ENCODE data around the gene DLG1. TPM values are rescaled to one million over a fixed set of nuclear protein-coding genes. Genes with fewer than 3 reads are reported as not detected.

Gene DLG1
- polyA plus RNA-seq, 1 donor: 39.6 TPM

DNA sequence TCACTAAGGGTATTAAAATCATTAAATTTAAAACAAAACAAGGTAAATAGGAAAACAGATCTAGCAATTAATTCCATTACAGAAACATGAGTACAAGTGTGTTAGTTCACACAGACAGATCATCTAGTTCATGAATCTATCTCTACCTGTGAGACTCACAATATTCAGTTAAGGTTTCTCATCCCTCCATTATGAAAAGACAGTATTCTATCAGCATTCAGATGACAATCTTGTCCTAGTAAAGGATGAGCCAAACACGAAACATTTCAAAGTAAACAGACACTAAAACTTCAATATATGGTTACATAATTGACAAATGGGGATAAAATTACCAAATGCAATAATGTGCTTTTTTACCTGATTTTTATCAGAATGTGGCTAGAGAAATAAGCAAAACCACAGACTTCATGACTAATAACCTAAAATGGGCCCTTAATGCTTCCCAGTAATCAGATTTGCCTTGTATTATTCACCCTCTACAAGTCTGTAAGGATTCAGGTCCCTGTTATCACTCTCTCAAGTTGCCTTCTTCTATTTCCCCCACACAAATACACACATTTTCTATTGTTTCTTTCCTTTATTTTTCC, 126.8 kb downstream of the DLG1 start:
- no peak for DNase-seq

DNA sequence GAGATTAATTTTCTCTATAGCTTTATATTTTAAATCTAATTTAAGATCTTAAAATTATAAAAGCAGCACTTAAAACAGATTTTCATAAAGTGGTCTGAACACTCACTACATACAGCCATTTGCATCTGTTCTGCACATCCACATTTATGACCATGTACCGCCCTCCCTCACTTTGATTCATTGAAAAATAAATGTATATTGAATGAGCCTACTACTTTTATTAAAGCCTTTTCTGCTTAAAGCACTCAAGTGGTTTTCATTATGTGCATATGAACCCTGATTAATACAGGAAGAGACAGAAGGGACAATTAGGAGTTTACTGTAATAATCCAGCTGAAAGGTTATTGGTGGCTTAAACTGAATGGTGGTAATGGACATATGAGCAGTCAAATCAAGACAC, 129.4 kb downstream of the DLG1 start:
- DNase-seq: no peak

DNA sequence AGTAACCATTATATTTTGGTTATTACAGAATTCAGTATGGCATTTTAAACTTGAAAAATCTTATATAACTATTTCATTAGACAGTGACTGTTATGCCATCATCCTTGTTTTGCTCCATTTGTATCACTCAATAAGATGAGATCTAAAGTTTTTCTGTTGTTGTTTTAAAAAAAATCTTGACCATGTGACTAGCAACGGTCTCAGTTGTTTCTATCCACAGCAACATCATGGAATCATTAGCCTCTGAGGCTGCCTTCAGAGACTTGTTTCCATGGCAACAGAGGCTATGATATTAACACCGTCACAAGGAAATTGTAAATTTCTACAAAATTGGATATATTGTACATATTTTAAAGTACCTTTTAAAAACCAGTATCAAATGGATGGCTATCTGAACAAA, 129.8 kb downstream of the DLG1 start:
- DNase-seq: peak; percentile 82

DNA sequence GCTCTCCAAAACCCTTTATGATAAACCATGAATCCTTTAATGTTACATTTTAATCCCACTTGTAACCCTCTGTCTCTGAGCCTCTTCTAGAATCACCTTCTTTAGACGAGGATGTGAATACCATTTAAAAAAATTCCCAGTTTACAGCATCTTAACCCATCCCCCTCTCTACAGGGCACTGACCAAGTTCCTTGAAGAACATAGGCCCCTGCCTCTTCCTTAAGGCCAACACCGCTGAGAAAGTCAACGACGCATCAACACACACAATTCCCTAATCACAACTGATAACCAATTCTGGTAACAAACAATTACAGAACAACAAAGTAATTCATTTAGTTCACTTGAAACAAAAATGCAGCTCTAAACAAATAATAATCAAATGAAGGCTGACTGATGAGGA, 130.3 kb downstream of the DLG1 start:
- no peak for DNase-seq

DNA sequence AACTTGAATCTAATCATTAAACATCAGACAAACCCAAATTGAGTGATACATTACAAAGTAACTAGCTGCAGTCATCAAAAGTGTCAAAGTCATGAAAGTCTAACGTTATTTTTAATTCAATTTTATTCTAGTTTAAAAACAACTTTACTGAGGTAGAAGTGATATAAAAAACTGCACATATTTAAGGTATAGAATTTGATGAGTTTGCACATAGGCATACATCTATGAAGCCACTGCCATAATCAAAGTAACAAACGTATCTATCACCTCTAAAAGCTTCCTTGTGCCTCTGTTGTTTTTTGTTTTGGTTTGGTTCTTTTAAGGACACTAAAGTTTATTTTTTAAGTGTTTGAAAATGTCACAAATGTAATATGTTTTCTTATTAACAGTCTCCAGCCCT, 130.9 kb downstream of the DLG1 start:
- no peak for DNase-seq

DNA sequence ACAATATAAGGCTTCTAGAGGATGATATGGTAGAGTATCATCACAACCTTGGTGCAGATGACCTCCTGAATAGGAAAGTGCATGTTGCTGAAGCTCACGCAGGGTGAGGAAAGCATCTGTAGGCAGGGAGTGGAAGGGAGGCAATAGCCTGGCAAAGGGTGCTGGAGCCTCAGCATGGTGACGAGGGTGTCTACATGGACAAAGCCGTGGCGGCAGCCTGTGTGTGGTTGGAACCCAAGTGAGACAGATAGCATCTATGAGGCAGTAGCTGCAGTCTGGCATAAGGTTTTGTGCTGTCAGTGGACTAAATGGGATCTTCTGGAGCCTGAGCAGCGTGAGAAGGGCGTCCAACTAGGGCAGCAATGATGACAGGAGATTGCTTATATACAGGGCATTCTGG, 132.5 kb downstream of the DLG1 start:
- no peak for DNase-seq

DNA sequence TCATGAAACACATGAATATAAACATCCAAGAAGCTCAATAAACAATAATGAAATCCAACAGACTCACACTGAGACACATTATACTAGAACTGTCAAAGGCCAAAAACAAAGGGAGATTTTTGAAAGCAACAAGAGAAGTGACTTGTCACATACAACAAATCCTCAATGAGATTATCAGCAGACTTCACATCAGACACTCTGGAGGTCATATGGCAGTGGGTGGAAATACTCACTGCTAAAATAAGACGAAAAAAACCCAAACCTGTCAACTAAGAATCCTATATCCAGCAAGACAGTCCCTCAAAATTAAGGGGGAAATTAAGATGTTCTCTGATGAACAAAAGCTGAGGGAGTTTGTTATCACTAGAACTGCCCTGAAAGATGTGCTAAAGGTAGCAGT, 143.4 kb downstream of the DLG1 start:
- DNase-seq: no peak

DNA sequence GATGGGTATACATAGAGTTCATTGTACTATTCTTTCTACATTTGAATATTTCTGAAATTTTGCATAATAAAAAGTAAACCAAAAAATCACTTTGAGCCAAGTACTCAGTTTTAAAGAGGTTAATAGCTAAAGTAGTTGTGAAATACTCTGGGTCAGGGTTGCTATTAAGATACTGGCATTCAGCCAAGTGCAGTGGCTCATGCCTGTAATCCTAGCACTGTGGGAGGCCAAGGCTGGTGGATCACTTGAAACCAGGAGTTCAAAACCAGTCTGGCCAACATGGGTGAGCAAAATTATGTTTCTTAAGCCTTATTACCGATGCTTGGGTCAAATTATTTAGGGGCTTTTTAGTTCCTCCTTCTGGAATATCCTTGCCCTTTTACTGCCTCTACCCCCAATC, 146.8 kb downstream of the DLG1 start:
- DNase-seq: no peak

DNA sequence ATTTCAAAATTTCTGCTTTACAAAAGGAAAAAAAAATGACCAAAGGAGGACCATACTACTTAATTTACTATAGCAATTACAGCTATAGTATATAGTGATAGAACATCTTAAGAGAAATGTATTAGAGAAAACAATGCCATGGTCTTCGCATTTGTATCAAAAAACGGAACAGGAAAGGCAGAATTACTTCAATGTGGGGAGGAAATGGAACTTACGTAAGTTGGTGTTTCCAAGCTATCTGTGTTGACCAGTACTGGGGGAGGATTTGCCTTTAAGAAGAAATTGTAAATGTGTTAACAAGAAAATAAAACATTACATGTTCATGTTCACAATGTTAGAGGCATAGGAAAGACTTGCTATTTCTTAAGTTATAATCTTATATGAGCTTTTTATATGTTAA, 148.9 kb downstream of the DLG1 start:
- DNase-seq: no peak

DNA sequence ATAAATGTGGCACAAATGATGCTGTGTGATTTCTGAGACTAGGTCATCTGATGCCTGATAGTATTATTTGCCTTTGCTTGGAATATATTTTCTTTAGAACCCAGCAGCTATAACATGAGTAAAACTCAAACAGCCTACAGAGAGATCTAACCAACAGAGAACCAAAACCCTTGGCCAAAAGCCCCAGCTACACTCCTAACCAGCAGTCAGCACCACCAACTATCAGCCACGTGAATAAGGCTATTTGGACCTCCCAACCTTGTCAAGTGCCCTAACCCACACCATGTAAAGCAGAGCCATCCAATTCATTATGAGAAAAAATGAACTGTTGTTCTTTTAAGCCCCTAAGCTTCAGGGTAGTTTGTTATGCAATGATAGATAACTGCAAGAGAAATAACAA, 154.2 kb downstream of the DLG1 start:
- no peak for DNase-seq

DNA sequence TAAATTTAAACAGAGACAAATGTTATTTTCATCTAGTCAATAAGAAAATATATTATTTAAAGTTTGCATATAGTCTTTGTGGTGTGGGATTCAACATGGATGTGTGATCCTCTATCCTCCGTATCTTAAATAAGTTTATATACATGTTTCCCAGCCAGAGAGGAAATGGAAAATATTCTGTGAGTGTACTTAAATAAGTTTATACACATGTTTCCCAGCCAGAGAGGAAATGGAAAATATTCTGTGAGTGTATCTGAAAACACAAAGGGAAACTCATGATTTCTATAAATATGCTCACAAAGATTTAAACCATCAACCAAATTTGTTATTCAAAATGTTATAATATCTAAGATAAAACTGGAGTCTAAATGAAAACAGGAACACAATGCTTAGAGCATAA, 158.8 kb downstream of the DLG1 start:
- no peak for DNase-seq

DNA sequence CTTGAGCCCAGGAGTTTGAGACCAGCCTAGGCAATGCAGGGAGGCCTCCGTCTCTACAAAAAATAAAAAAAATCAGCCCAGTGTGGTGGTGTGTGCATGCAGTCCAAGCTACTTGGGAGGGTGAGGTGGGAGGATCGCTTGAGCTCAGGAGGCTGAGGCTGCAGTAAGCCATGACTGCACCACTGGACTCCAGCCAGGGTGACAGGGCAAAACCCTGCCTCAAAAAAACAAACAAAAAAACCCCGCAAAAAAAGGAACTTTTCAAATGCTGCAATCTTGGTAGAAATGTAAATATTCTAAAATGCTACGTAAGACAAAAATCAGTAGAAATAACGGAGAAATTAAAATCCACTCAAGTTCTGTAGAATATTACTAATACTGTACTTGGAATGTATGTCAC, 160.7 kb downstream of the DLG1 start:
- DNase-seq: no peak

DNA sequence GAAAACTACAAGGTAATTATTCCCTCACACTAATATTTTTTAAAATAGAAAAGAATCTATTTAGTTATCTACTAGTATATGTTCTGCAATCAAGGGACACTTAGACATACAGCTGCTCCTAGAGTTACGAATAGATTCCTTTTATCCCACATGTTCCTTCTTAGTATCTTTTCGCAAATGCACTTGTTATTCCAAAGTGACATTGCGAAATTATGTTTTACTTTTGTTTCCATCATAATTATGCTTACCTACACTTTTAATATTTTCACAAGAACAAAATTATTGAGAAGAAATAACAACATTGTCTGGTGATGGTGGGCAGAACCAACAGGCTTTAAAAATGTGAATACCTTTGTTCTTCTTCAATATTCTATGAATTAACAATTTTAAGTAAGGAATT, 161.7 kb downstream of the DLG1 start:
- DNase-seq: no peak

DNA sequence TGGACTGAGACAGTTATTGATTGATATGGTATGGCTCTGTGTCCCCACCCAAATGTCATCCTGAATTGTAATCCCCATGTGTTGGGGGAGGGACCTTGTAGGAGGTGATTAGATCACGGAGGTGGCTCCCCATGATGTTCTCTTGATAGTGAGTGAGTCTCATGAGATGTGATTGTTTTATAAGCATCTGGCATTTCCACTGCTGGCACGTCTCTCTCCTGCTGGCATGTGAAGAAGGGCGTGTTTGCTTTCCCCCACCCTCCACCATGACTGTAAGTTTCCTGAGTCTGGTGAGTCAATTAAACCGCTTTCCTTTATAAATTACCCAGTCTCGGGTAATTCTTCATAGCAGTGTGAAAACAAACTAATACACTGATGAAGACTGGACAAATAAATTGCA, 163.2 kb downstream of the DLG1 start:
- DNase-seq: no peak

DNA sequence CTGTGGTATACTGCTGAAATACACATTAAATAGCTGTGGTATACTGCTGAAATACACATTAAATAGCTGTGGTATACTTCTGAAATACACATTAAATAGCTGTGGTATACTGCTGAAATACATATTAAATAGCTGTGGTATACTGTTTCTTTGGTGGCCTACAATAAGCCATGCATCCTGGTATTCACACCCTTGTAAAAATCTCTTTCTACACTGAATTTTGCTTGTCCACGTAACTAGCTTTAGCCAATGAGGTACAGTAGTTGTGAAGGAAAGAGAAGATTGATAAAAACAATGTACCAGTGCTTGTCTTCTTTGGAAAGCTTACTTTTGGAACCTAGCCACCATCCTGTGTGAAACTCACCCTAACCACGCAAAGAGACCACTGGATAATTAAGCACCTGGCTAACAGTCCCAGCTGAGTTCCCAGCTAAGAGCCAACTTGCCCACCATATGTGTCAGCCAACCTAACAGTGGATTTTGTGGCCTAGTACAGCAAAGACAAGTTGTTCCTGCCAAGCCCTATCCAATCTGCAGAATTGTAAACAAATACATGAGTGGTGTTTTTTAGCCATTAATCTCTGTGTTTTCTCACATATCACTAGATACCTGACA, 165.4 kb downstream of the DLG1 start:
- no peak for DNase-seq

DNA sequence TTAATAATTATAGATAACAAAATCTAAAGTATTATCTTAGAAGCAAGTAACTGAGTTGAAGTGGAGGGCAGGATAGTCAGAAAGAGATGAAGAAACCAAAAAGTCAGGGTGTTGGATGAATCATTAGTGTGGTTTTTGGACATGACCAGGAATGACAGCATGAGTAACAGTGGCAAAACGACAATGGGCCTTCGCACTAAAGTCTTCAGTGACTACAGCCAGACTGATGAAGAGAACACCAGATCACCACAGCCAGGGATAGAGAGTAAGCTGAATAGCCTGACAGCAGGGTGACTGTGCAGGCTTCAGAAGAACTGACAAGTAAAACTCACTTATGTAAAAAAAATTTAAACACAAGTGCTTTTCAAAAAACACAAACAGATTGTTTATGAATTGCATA, 172.8 kb downstream of the DLG1 start:
- DNase-seq: no peak

DNA sequence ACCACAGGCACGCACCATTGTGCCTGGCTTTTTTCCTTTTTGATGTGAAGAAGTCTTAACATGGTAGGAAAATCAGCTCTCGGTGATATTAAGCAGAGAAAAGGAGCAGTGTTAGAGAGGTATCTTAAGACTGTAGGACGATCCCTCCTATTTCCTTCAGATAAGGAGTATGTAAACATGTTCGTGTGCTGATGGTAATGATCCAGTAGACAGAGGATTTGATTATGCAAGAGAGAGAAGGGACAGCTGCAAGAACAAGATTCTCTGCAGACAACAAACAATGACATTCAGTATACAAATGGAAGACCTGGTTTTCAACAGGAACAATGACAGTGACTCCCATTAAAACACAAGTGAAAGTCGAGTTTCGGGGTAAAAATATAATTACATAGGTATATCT, 173.7 kb downstream of the DLG1 start:
- DNase-seq: no peak

DNA sequence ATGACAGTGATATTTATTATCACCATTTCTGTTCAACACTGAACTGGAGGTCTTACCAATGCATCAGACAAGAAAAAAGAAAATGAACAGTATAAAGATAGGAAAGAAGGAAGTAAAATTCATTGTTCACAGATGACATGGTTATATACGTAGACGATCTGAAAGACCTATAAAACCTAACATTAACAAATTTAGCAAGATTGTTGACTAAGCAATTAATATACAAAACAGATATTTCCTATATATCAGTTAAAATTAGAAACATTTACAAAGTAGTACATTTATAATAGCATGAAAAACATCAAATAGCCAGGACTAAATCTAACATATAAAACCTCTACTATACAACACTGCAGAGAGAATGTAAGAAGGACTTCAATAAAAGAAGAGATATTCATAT, 176.0 kb downstream of the DLG1 start:
- no peak for DNase-seq

DNA sequence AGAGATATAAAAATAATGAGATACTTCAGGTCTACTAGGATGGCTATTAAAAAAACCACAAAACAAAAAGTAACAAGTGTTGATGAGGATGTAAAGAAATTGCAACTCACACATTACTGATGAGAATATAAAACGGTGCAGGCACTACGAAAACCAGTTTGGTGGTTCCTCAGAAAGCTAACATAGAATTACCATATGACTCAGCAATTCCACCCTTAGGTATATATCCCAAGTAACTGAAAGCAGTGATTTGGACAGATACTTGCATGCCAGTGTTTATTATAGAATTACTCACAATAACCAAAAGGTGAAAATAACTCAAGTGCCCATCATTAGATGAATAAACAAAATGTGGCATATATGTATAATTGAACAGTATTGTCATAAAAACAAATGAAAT, 181.3 kb downstream of the DLG1 start:
- no peak for DNase-seq

DNA sequence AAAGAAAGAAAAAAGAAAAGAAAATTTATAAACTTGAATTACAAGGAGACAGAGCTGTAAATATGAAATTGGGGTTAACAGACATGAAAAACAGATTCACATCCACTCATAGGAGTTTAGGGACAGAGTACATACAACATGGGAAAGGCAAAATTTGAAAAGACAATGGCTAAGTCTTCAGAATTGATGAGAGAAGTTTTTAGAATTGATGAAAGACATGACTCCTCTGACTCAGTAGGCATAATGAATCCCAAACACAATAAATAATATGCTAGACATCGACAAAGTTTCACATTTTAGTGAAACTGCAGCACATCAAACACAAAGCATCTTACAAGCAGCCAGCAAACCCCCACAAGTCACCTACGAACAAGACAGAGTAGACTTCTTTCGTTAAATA, 184.4 kb downstream of the DLG1 start:
- DNase-seq: no peak

DNA sequence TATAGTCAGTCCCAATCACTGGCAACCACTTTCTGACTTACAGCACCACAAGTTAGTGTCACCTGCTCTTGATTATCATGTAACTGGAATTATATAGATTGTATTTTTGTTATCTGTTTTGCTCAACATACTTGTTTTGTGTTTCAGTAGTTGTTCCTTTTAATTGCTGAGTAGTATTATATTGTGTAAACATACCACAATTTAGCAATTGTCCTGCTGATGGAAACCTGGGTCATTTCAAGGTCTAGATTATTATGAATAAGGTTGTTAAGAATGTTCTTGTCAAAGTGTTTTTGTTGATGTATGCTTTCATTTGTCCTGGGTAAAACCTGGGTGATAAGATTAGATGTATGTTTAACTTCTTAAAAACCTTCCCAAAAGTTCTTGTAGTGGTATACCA, 186.7 kb downstream of the DLG1 start:
- no peak for DNase-seq

DNA sequence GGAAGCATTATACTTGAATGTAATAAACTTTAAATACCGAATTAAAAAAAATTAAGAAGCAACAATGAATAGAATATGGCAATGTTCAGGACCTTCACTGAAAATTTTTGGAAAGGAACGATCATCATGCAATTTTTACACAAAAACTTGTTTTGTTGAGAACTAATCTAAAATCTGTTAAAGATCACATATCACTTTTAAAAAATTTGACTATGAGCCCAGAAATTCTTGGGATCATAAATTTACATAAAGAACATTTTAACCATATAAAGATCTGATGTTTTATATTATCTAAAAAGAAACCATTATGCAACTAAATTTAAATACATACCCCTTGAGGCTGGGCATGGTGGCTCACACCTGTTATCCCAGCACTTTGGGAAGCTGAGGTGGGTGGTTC, 192.6 kb downstream of the DLG1 start:
- no peak for DNase-seq

DNA sequence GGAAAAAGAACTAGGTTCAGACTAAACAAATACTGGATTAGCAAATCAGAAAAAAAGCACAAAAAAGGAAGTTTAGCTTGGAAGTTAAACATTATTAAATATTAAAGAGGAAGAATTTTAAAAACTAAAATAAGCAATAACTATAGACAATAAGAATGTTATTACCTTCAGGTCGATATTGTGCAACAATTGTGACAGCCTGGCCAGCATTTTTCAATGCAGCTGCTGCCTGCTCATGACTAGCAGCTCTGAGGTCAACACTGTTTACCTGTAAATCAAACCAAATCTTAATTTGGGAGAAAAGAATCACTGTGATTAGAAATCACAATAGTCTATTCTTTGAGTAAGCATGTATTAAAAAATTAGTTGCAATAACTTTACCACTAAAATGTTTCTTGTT, 193.7 kb downstream of the DLG1 start:
- no peak for DNase-seq

DNA sequence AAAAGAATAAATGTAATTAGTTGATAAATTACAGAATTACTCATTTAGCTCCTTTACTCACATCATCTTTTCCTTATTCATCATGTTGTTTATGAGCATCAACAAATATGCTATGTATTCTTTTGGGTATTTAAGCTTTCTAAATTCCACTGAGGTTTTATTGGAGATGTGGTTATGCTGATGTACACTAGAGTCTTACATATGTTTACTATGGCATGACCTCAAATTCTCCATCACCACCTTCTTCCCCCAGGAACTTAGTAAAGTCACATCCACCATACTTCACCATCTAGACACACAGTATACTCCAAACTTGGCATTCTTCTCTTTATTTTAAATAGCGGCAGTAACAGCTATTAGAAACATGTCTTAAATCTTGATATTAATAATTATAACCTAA, 194.6 kb downstream of the DLG1 start:
- no peak for DNase-seq

DNA sequence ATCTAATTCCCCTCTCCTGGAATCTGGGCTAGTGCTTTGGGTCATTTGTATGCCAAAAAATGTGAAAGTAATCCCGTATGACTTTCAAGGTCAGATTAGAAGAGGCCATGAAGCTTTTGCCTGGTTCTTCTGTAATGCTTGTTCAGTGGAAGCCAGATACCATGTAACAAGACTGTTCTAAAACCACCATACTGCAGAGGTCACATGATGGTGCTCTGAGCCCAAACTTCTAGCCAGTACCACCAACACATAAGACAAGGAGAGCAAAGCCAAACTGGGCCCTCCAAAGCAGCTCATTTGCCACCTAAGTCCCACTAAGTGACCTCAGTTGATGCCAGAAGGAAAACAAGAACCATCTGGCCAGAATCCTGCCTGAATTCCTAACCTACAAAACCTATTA, 204.5 kb downstream of the DLG1 start:
- no peak for DNase-seq

Measured in hindlimb muscle (tissue), 1 donor.